Measurements from ENCODE around the gene SLC38A9.
A peak's percentile ranks its signal among the peaks of the same experiment; 100 is the strongest.
"Not testable (repeated sequence)": the region's sequence is repeated elsewhere in the genome, so short reads cannot be mapped to it uniquely, and the experiment has no call there.

The SLC38A9 gene

GRCh38 chr5:55712023-55712859 is at the start of gene SLC38A9:
SLC38A9 (minus strand) TSS chr5:55712324; CDS start chr5:55697958, 14,366 bp downstream.
- FAIRE-seq (no peak), DNase-seq (ENCODE audit: insufficient read length, low spot score) (peak; percentile 79)
- TF ChIP-seq CTCF (IDR thresholded peaks at IDR 0.05; ENCODE audit: insufficient read depth, missing control alignments), result no peak

- not testable (repeated sequence) for FAIRE-seq; DNase-seq (ENCODE audit: insufficient read length, low spot score)
These were observed 49.6 kb upstream of the SLC38A9 start for GRCh38 chr5:55761721-55762120.

GRCh38 chr5:55758714-55759113 is 46.6 kb upstream of the SLC38A9 start:
- no peak for TF ChIP-seq CTCF (IDR thresholded peaks at IDR 0.05; ENCODE audit: insufficient read depth, missing control alignments)
- FAIRE-seq, result no peak
- DNase-seq (ENCODE audit: insufficient read length, low spot score), result no peak

GRCh38 chr5:55758231-55758630 is 46.1 kb upstream of the SLC38A9 start:
- TF ChIP-seq CTCF (IDR thresholded peaks at IDR 0.05; ENCODE audit: insufficient read depth, missing control alignments), result no peak
- no peak for FAIRE-seq
- no peak for DNase-seq (ENCODE audit: insufficient read length, low spot score)

GRCh38 chr5:55750499-55750898 is 38.4 kb upstream of the SLC38A9 start:
- TF ChIP-seq CTCF (IDR thresholded peaks at IDR 0.05; ENCODE audit: insufficient read depth, missing control alignments), result no peak
- no peak for DNase-seq (ENCODE audit: insufficient read length, low spot score)
- no peak for FAIRE-seq

GRCh38 chr5:55750063-55750462 is 37.9 kb upstream of the SLC38A9 start:
- no peak for FAIRE-seq
- DNase-seq (ENCODE audit: insufficient read length, low spot score), result no peak
- no peak for TF ChIP-seq CTCF (IDR thresholded peaks at IDR 0.05; ENCODE audit: insufficient read depth, missing control alignments)

GRCh38 chr5:55749387-55749786 is 37.3 kb upstream of the SLC38A9 start:
- FAIRE-seq (no peak), DNase-seq (ENCODE audit: insufficient read length, low spot score) (no peak)
- no peak for TF ChIP-seq CTCF (IDR thresholded peaks at IDR 0.05; ENCODE audit: insufficient read depth, missing control alignments)

Data from D721Med (cell line).